Dermis microvascular lymphatic vessel endothelial cell (primary cell): ENCODE results near the gene AWAT2. TPM values are rescaled to one million over a fixed set of nuclear protein-coding genes. Genes with fewer than 3 reads are reported as not detected.

ENCODE experiments used
- DNase-seq, 2 donors: peaks; one replicate each; pipeline versions ENCODE4 v3.0.0 to v3.0.0-alpha.2; 2010; ENCODE audit warnings: low read depth in 2 of 2
- total RNA-seq: library from RNA; depleted of rRNA; stranded (reverse); fragments of >200 nt; gene quantifications from 2 replicates; pipeline ENCODE4 v1.2.1, GENCODE V29; 2014

Gene AWAT2
- total RNA-seq, 1 donor from 2014 or later: 0.51 TPM

- no peak for DNase-seq
These were observed 7.1 kb downstream of the AWAT2 start for GRCh38 chrX:70042399-70043371.

DNA sequence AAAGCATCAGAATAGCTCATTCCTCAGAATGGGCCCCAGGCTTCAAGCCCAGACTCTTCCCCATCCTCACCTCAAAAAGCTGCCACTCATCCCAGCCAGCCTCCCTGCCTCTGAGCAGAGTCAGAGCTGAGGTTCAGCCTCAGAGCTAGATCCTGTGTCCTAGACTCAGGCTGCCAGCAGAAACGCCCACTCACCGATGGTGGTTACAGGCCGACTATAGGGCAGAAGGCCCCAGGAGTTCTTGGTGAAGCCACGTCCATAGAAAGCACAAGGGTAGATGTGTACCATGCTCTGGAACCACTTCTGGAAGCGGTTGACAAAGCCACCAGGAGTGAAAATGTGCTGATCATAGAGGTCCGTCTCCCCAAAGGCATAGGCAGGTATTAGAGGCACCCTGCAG is 7.7 kb downstream of the AWAT2 start:
- DNase-seq: no peak

GRCh38 chrX:70039758-70040157 is 10.0 kb downstream of the AWAT2 start:
- no peak for DNase-seq

- DNase-seq: no peak
These were observed 10.8 kb downstream of the AWAT2 start for GRCh38 chrX:70038951-70039350.

- no peak for DNase-seq
These were observed 11.2 kb downstream of the AWAT2 start for GRCh38 chrX:70038515-70038914.

- DNase-seq: no peak
These were observed 15.1 kb downstream of the AWAT2 start for GRCh38 chrX:70034646-70035045.

DNA sequence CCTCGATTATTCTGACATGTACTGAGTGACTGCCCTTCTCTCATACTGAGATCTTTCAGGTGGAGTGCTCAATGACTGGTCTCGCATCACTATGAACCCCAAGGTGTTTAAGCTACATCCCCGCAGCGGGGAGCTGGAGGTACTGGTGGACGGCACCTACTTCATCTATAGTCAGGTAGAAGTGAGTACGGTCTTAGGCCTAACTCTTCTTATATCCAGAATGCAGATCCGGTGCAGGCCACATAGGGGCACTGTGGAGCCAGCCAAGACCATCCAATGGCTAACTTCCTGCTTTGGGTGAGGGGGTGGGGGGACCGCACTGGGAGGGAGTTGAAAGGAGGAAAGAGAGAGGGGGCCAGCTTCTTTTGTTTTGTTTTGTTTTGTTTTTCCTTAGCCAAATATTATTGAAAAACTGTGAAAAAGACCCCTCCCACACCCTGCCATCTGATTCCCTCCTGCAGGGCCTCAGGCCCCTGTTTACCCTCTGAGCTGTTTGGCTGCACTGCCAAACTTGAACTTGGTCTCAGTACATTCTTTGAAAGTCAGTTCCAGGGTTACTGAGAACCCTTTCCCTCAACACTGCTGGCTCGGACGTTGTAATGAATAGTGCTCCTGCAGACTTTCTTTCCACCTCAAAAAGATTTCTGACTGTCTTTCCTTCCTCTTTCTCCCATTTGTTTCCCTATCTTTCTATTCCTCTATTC is 16.2 kb downstream of the AWAT2 start:
- DNase-seq: peak; percentile 31 to 53

GRCh38 chrX:70032792-70033191 is 16.9 kb downstream of the AWAT2 start:
- no peak for DNase-seq

DNA sequence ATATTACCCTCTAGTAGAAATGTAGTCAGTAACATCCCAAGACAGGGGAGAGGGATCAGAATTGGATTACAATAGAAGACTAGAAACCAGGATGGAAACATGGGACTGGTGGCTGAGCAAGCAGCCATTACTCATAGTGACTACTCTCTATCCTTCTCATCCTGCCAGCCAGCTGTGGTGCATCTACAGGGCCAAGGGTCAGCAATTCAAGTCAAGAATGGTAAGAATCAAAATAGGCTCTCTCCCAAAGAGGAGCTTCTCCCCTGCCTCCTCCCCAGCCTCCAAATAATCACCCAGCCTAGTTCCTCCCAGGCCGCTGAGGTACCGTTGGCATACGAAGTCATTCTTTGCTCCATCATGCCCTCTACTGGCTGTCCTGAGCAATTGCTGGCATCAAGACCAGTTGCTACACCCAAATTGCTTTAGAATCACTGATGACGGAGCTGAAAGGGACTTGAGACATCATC is 19.4 kb downstream of the AWAT2 start:
- DNase-seq: peak; percentile 36 to 58

- no peak for DNase-seq
These were observed 19.9 kb downstream of the AWAT2 start for GRCh38 chrX:70029863-70030262.

DNA sequence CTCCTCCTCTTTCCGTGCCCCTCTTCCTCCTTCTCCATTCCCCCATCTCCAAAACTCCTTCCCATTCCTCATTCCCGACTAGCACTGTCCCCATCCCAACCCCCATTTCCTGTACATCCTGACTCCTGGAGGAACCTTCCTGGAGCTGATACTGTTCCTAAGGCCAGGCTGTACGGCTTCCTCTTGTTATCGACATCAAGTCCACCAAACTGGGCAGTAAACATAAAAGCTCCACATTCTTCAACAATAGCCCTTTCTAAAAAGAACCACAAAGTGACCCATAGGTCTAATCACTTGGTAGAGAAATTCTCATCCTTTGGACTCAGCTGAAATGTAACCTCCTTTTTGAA is 22.9 kb downstream of the AWAT2 start:
- peak in 1 of 2 donors; percentile 75 for DNase-seq

DNA sequence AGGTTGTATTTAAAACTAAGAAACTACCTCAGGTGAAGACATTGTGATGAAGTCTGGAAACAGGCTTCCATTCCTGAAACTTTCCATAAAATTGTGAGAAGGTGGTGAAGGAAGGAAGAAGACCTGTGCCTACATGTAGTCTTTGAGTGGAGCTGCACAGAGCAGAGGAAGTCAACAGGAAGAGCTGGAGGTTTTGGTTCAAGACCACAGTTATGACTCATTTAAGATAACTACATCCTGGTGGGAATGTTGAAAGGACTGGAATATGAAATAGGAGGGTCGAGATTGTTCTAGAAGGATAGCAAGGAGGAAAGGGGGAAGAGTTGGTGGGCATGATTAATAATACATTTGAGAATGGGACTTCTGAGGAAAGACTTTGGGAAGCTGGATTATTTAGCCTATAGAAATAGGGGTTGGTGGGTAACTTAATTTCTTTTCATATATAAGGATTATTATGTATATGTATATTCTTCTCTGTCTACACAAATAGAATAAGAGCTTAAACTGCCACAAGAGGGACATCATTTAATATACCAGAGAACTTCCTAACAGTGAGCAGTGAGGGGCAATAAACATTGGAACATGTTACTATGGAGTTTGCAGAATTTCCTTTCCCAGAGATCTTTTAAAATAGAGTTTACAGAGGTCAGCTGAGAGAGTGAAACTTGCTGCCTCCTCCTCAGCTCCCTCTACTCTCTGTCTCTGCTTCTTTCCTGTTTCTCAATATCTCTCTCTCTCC is 23.5 kb downstream of the AWAT2 start:
- DNase-seq: peak in 1 of 2 donors; percentile 74

DNA sequence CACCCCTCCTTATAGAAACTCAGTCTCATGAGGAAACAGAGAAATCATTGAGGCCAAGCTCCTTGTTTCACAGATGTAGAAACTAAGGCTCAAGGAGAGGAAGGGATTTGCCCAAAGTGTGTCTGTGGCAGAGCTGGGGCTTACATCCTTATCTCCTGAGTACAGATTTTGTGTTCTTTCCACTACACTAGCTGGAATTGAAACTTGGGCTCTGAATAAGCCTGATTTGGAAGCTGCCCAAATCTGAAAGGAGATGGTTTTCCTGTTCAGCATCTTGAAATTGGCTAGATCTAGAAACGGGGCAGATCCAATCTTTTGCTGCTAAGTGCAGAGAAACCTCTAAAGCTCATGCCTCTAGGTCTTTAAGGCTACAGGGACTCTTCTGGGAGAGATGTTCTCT is 24.3 kb downstream of the AWAT2 start:
- DNase-seq: peak in 1 of 2 donors; percentile 56

DNA sequence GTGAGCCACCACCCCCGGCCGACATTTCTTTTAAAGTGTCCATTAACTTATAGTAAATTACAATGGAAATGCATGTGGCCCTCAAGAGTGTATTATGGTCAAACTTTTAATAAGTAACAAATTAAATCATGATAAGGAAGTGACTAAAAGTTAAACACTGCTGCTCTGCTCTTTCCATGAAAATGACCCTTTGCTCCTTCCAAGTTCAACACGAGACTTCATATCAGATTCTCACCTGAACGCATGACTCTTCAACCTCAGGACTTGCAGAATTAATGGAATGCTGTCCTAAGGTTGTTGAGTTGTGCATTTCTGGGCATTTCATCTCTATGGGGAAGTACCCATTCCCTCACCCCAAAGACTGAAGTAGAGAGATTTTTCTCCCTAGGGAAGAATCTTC is 27.1 kb downstream of the AWAT2 start:
- DNase-seq: no peak

GRCh38 chrX:70016513-70016912 is 33.2 kb downstream of the AWAT2 start:
- no peak for DNase-seq

DNA sequence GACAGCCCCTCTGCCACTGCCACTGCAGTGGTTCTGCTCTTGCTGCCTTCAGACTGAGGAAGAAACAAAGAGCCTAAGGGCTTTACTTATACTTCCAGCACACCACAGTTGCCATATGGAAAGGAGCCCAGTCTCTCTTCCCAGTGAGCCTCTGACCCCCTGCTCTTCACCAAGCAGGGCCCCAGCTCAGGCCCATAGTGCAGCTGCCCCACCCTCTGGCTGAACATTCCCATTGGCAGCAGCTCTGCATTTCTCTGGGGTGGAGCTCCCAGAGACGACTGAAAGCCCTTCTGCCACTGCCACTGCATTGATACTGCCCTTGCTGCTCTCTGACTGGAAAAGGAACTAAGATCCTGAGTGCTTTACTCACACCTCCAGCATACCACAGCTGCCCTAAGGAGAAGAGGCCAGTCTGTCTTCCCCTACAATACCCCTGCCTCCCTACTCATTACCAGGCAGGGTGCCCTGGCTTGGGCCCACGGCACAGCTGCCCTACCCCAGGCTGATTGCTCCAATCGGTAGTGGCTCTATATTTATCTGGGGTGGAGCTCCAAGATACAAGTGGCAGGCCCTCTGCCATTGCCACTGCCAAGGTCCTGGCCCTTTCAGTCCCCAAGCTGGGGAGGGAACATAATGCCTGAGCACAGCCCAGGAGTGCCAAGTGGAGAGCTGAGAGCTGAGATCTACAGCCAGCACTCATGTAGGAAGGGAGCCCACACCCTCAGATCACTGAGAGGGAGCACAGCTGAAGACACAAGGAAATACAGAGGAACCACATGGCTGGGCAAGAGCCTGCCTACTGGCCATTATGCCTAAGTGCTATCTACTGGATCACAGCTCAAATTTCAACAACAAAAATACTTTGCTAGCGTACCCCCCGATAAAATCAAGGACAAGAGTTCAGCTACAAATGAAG is 36.0 kb downstream of the AWAT2 start:
- DNase-seq: no peak

DNA sequence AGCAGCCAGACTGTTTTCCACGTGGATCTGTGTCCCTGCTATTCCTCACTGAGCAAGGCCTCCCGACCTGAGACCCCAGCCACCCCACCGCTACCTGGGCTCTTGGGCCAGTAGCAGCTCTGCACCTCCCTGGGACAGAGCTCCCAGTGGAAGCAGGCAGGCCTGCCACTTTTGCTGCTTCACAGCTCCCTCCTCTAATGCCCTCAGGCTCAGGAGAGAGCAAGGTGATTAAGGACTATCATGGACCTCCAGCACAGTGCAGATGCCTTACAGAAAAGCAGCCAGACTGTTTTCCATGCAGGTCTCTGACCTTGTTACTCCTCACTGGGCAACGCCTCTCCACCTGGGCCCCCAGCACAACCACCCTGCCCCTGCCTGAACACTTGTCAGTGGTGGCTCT is 37.0 kb downstream of the AWAT2 start:
- DNase-seq: no peak

- no peak for DNase-seq
These were observed 39.8 kb downstream of the AWAT2 start for GRCh38 chrX:70009970-70010369.

- DNase-seq: no peak
These were observed 40.7 kb downstream of the AWAT2 start for GRCh38 chrX:70009049-70009448.

GRCh38 chrX:70007946-70008345 is 41.8 kb downstream of the AWAT2 start:
- DNase-seq: no peak
